SU-DHL-6 (cell line): ENCODE measurements around the gene PI4KA.

ENCODE experiments used
- H2AFZ ChIP-seq: fragments of 200-600 bp; sonication (generic); 2 replicates; pipeline ENCODE4 v1.6.1; 2014; ENCODE audit warnings: low read depth, mild to moderate bottlenecking, moderate library complexity, mixed read lengths, antibody characterized with exemption, low read length; ENCODE audit not compliant: severe bottlenecking
- H3F3A ChIP-seq: fragments of 200-600 bp; shearing (Covaris generic); 2 replicates; pipeline ENCODE4 v1.6.0; 2016; ENCODE audit warnings: antibody characterized with exemption, mild to moderate bottlenecking; ENCODE audit not compliant: insufficient read depth
- H3K27ac ChIP-seq: fragments of 200-600 bp; sonication (generic); 2 replicates; pipeline ENCODE4 v1.5.1; 2016; ENCODE audit warnings: low read depth, mild to moderate bottlenecking, low read length, moderate library complexity, mixed read lengths
- H3K27me3 ChIP-seq: fragments of 200-600 bp; sonication (generic), shearing (Covaris generic); 2 replicates; pipeline ENCODE4 v1.6.0; 2014; ENCODE audit warnings: mild to moderate bottlenecking, low read length
- H3K36me3 ChIP-seq: fragments of 200-600 bp; sonication (generic); 2 replicates; pipeline ENCODE4 v1.6.1; 2014; ENCODE audit warnings: mild to moderate bottlenecking, low read length, mixed read lengths
- H3K4me2 ChIP-seq: fragments of 300-600, 200-600 bp; shearing (Covaris generic), sonication (generic); 2 replicates; pipeline ENCODE4 v1.6.0; 2014; ENCODE audit warnings: low read length, low read depth, mild to moderate bottlenecking; ENCODE audit not compliant: poor library complexity, severe bottlenecking
- H3K4me3 ChIP-seq: fragments of 200-600 bp; sonication (generic); 2 replicates; pipeline ENCODE4 v1.5.1; 2014; ENCODE audit warnings: antibody characterized with exemption, low read length, mild to moderate bottlenecking, mixed read lengths; ENCODE audit not compliant: insufficient read depth, poor library complexity, severe bottlenecking
- H3K79me2 ChIP-seq: fragments of 200-600 bp; sonication (generic); 2 replicates; pipeline ENCODE4 v1.6.1; 2014; ENCODE audit warnings: mild to moderate bottlenecking, low read length, moderate library complexity; ENCODE audit not compliant: insufficient read depth
- H3K9ac ChIP-seq: fragments of 200-600 bp; sonication (generic); 2 replicates; pipeline ENCODE4 v1.7.0; 2014; ENCODE audit warnings: mild to moderate bottlenecking, low read length
- H3K9me2 ChIP-seq: fragments of 200-600 bp; sonication (generic); replicated peaks from 2 replicates; pipeline ENCODE4 v1.6.1; 2014; ENCODE audit warnings: low read length; ENCODE audit not compliant: insufficient read depth
- H3K9me3 ChIP-seq: fragments of 200-600 bp; sonication (generic); 2 replicates; pipeline ENCODE4 v1.6.1; 2014; ENCODE audit warnings: low read length, mixed read lengths; ENCODE audit not compliant: insufficient read depth
- H4K20me1 ChIP-seq: fragments of 200-600 bp; sonication (generic); 2 replicates; pipeline ENCODE4 v1.6.1; 2014; ENCODE audit warnings: low read depth, mild to moderate bottlenecking, antibody characterized with exemption, low read length, moderate library complexity, mixed read lengths
- EZH2phosphoT487 ChIP-seq: fragments of 200-600 bp; sonication (generic), shearing (Covaris generic); conservative IDR thresholded peaks from 2 replicates; pipeline ENCODE4 v1.6.1; 2018; ENCODE audit warnings: mild to moderate bottlenecking, antibody characterized with exemption, low read length, moderate library complexity, mixed read lengths
- TF ChIP-seq, protein P1 (sequence below): fragments of 200-600 bp; sonication (generic); IDR thresholded peaks from one replicate; pipeline ENCODE4 v1.5.1; 2017; ENCODE audit warnings: antibody characterized with exemption, mild to moderate bottlenecking, low read length, moderate library complexity; ENCODE audit not compliant: insufficient read depth, poor library complexity, severe bottlenecking

The PI4KA gene

DNA sequence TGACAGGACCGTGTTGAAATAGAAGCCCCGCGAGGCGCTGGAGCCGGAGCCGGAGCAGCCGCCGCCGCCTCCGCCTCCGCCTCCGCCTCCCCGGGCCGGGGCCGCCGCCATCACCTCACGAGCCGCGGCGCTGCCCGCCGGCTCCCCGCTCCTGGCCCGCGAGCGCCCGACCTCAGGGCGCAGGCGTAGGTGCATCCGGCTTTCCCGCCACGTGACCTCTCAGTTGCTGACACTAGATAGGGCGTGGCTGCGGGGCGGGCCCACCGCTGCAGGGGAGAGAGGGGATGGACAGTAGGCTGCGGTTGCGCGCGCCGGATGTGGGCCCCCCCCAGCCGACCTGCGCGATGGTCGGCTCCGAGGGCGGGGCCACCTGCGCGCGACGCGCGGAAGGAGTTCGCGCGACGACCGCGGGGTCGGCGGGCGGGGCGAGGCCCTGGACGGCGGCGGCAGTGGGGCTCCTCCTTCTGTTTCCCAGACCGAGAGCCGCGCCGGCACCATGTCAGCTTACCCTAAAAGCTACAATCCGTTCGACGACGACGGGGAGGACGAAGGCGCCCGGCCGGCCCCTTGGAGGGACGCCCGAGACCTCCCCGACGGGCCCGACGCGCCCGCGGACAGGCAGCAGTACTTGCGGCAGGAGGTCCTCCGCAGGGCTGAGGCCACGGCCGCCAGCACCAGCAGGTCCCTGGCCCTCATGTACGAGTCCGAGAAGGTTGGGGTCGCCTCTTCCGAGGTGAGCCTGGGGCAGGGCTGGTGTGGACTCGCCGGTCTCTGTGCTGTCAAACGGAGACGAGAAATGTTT, at the start of gene PI4KA, which contains the start of gene SNAP29:
TSS of gene PI4KA (minus strand) at position 197 of the 802 bp plus-strand sequence. CDS start at position 111, 86 bp downstream.
TSS of gene SNAP29 (plus strand) at position 393 of the 802 bp plus-strand sequence. CDS start at position 497, 104 bp downstream.
- peak within 1 kb of the TSS; percentile 51; the same call in 1 of the 2 replicates for H3K27ac ChIP-seq

DNA sequence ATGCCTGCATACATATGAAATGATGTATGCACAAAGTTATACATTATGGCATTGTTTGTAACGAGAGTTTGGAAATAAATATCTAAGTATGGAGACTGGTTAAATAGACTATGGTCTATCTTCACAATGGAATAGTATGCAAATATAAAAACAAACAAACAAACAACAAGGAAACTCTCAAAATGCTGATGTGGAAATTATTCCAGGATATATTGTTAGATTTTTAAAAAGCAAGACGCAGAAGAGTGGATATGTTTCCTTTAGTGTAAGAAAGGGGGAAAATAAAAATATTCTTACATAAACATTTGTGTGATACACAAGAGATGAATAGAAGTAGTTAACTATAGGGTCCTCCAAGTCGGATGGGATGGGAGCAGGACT, 47.8 kb upstream of the PI4KA start:
- no peaks in the 10 kb centered on the region for H3F3A ChIP-seq
- H3K4me2 ChIP-seq, result no peak overlapping the region
- no peak overlapping the region for H2AFZ ChIP-seq
- H3K9me2 ChIP-seq, result no peaks in the 10 kb centered on the region
- H4K20me1 ChIP-seq, result no peaks in the 10 kb centered on the region
- H3K36me3 ChIP-seq, result no peaks in the 10 kb centered on the region
- H3K79me2 ChIP-seq, result no peaks in the 10 kb centered on the region
- no peaks in the 10 kb centered on the region for H3K27me3 ChIP-seq
- no peak overlapping the region for H3K4me3 ChIP-seq
- no peaks in the 10 kb centered on the region for H3K9me3 ChIP-seq
- no peak overlapping the region for H3K27ac ChIP-seq
- H3K9ac ChIP-seq, result no peak overlapping the region
- TF ChIP-seq EZH2phosphoT487, result no peak
- TF ChIP-seq, protein P1, sequence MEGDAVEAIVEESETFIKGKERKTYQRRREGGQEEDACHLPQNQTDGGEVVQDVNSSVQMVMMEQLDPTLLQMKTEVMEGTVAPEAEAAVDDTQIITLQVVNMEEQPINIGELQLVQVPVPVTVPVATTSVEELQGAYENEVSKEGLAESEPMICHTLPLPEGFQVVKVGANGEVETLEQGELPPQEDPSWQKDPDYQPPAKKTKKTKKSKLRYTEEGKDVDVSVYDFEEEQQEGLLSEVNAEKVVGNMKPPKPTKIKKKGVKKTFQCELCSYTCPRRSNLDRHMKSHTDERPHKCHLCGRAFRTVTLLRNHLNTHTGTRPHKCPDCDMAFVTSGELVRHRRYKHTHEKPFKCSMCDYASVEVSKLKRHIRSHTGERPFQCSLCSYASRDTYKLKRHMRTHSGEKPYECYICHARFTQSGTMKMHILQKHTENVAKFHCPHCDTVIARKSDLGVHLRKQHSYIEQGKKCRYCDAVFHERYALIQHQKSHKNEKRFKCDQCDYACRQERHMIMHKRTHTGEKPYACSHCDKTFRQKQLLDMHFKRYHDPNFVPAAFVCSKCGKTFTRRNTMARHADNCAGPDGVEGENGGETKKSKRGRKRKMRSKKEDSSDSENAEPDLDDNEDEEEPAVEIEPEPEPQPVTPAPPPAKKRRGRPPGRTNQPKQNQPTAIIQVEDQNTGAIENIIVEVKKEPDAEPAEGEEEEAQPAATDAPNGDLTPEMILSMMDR, result no peak

More for the DNA sequence above, at the start of gene PI4KA, which contains the start of gene SNAP29:
- H3K79me2 ChIP-seq, result peaks cover 48% of the 10 kb centered on the region
- peak within 1 kb of the TSS; percentile 70 for H3K4me3 ChIP-seq
- H2AFZ ChIP-seq, result peak within 1 kb of the TSS; percentile 91
- no peaks in the 10 kb centered on the region for H3K36me3 ChIP-seq
- no peaks in the 10 kb centered on the region for H4K20me1 ChIP-seq
- H3K27me3 ChIP-seq, result no peaks in the 10 kb centered on the region
- H3K9ac ChIP-seq, result peak within 1 kb of the TSS; percentile 81
- no peak for TF ChIP-seq EZH2phosphoT487
- TF ChIP-seq, protein P1, result no peak
- no peaks in the 10 kb centered on the region for H3F3A ChIP-seq
- no peaks in the 10 kb centered on the region for H3K9me2 ChIP-seq
- H3K4me2 ChIP-seq, result peak within 1 kb of the TSS; percentile 82
- no peaks in the 10 kb centered on the region for H3K9me3 ChIP-seq

DNA sequence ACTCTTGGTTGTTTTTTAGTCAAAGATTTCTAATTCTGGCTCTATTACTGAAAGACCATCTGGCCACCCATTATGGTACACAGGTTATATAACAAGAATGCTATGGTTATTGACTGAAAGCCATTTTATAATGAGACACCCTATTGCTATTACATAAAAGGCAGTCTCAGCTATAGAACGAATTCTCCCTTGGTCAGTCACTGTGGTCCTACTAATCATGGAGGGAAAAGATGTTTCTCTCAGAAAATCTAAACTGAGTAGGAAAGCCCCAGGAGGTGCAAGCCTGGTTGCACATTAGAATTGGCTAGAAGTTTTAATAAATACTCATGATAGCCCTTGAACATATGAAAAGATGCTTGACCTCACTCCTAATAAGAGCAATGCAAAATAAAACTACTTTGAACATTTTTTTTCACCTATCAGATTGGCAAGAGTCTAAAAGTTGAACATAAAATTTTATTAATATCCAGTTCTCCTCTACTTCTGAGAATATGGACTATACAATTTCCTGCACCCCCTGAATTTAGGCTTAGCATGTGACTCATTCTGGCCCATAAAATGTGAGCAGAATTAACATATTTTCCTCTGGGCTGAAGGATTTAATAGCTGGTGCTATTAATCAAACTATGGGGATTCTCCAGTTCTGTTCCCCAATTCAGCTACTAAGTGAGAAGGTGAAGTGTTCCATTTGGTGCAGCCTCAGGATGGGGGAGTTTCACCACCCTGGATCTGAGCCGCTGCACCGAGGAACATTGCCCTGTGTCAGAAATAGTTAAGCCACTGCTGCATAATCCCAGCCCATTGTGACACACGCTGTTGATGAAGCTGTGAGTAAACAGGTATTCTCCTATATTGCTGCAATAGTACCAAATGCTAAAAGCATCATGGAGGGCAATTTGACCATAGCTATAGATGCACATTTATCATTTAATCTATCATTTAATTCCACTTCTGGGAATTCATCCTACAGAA, 47.1 kb upstream of the PI4KA start:
- Histone ChIP-seq H3K4me2 (no peak overlapping the region), H3K9me3 (no peaks in the 10 kb centered on the region), H3K9me2 (no peaks in the 10 kb centered on the region), H3K27ac (no peak overlapping the region), H3K36me3 (no peaks in the 10 kb centered on the region), H3F3A (no peaks in the 10 kb centered on the region), H3K79me2 (no peaks in the 10 kb centered on the region), H3K27me3 (no peaks in the 10 kb centered on the region), H4K20me1 (no peaks in the 10 kb centered on the region), H3K9ac (no peak overlapping the region), H2AFZ (no peak overlapping the region), H3K4me3 (no peak overlapping the region)
- TF ChIP-seq, protein P1, result no peak
- TF ChIP-seq EZH2phosphoT487, result no peak
